H9 (cell line): Measurements from ENCODE around the gene FAM149A. TPM values are rescaled to one million over a fixed set of nuclear protein-coding genes. Genes with fewer than 3 reads are reported as not detected.

ENCODE experiments used
- DNase-seq: peaks from one replicate; pipeline ENCODE4 v3.0.0-alpha.2; 2017
- H2AFZ ChIP-seq: one replicate; pipeline ENCODE4 v1.6.1; 2013; ENCODE audit warnings: mild to moderate bottlenecking, low read length, control low read depth, moderate library complexity
- H2AK5ac ChIP-seq: 2 replicates; pipeline ENCODE4 v1.6.1; 2013; ENCODE audit warnings: low read length, control low read depth, mixed read lengths; ENCODE audit not compliant: insufficient read length
- H2BK120ac ChIP-seq: one replicate; pipeline ENCODE4 v1.6.1; 2013; ENCODE audit warnings: low read depth, mild to moderate bottlenecking, low read length, control low read depth, inconsistent platforms; ENCODE audit not compliant: poor library complexity, severe bottlenecking
- H2BK12ac ChIP-seq: 2 replicates; pipeline ENCODE4 v1.6.1; 2013; ENCODE audit warnings: low read length, control low read depth, mixed read lengths, low read depth; ENCODE audit not compliant: insufficient read length
- H2BK15ac ChIP-seq: 2 replicates; pipeline ENCODE4 v1.6.1; 2013; ENCODE audit warnings: low read depth, low read length, control low read depth
- H2BK20ac ChIP-seq: one replicate; pipeline ENCODE4 v1.6.1; 2013; ENCODE audit warnings: low read depth, mild to moderate bottlenecking, low read length, control low read depth, inconsistent platforms; ENCODE audit not compliant: poor library complexity, severe bottlenecking
- H2BK5ac ChIP-seq: 2 replicates; pipeline ENCODE4 v1.6.1; 2013; ENCODE audit warnings: low read length, control low read depth, mixed read lengths; ENCODE audit not compliant: insufficient read length
- H3K14ac ChIP-seq: 2 replicates; pipeline ENCODE4 v1.6.1; 2013; ENCODE audit warnings: low read length, control low read depth; ENCODE audit not compliant: insufficient read depth
- H3K18ac ChIP-seq: 2 replicates; pipeline ENCODE4 v1.6.1; 2013; ENCODE audit warnings: low read depth, mild to moderate bottlenecking, mixed read lengths, low read length, control low read depth; ENCODE audit not compliant: insufficient read length
- H3K23ac ChIP-seq: 2 replicates; pipeline ENCODE4 v1.6.1; 2013; ENCODE audit warnings: low read length, control low read depth, mixed read lengths, low read depth; ENCODE audit not compliant: insufficient read length
- H3K23me2 ChIP-seq: 2 replicates; pipeline ENCODE4 v1.6.1; 2013; ENCODE audit warnings: low read depth, mild to moderate bottlenecking, mixed read lengths, low read length, control low read depth; ENCODE audit not compliant: insufficient read length, poor library complexity, severe bottlenecking
- H3K27ac ChIP-seq: 2 replicates; pipeline ENCODE4 v1.5.1; 2013; ENCODE audit warnings: low read length, control low read depth, mixed read lengths, low read depth; ENCODE audit not compliant: insufficient read length
- H3K27me3 ChIP-seq: 2 replicates; pipeline ENCODE4 v1.6.1; 2013; ENCODE audit warnings: low read length, control low read depth, inconsistent platforms; ENCODE audit not compliant: insufficient read depth
- H3K4ac ChIP-seq: 2 replicates; pipeline ENCODE4 v1.6.1; 2013; ENCODE audit warnings: low read depth, mild to moderate bottlenecking, control low read depth, inconsistent platforms, low read length, moderate library complexity
- H3K4me1 ChIP-seq: 2 replicates; pipeline ENCODE4 v1.6.1; 2013; ENCODE audit warnings: low read length, control low read depth, inconsistent platforms; ENCODE audit not compliant: insufficient read depth
- H3K4me2 ChIP-seq: 2 replicates; pipeline ENCODE4 v1.6.1; 2013; ENCODE audit warnings: low read length, control low read depth, mixed read lengths; ENCODE audit not compliant: insufficient read length, insufficient read depth
- H3K56ac ChIP-seq: 2 replicates; pipeline ENCODE4 v1.6.1; 2013; ENCODE audit warnings: low read depth, mild to moderate bottlenecking, mixed read lengths, low read length, control low read depth; ENCODE audit not compliant: insufficient read length
- H3K79me1 ChIP-seq: 2 replicates; pipeline ENCODE4 v1.6.1; 2013; ENCODE audit warnings: low read depth, mild to moderate bottlenecking, moderate library complexity, low read length, control low read depth, inconsistent platforms; ENCODE audit not compliant: insufficient read depth, poor library complexity, severe bottlenecking
- H3K79me2 ChIP-seq: 2 replicates; pipeline ENCODE4 v1.6.1; 2013; ENCODE audit warnings: low read length, control low read depth, inconsistent platforms; ENCODE audit not compliant: insufficient read depth
- H3K9ac ChIP-seq: 2 replicates; pipeline ENCODE4 v1.6.1; 2013; ENCODE audit warnings: low read length, control low read depth, mixed read lengths; ENCODE audit not compliant: insufficient read length; ENCODE audit errors: extremely low read depth
- H3K9me3 ChIP-seq: one replicate; pipeline ENCODE4 v1.6.1; 2013; ENCODE audit warnings: low read depth, low read length, inconsistent platforms; ENCODE audit not compliant: control insufficient read depth
- H3T11ph ChIP-seq: one replicate; pipeline ENCODE4 v1.6.1; 2013; ENCODE audit warnings: mild to moderate bottlenecking, low read length, control low read depth, inconsistent platforms
- H4K20me1 ChIP-seq: one replicate; pipeline ENCODE4 v1.6.1; 2013; ENCODE audit not compliant: control insufficient read depth, insufficient read length, insufficient read depth
- H4K5ac ChIP-seq: 2 replicates; pipeline ENCODE4 v1.6.1; 2013; ENCODE audit warnings: low read depth, mild to moderate bottlenecking, mixed read lengths, low read length, control low read depth; ENCODE audit not compliant: insufficient read length
- H4K8ac ChIP-seq: replicated peaks from 2 replicates; pipeline ENCODE4 v1.6.1; 2013; ENCODE audit warnings: low read length, control low read depth, mixed read lengths, low read depth; ENCODE audit not compliant: insufficient read length
- H4K91ac ChIP-seq: 2 replicates; pipeline ENCODE4 v1.6.1; 2013; ENCODE audit warnings: low read depth, mild to moderate bottlenecking, moderate library complexity, mixed read lengths, low read length, control low read depth; ENCODE audit not compliant: insufficient read length
- H3K27ac Mint-ChIP-seq, 3 experiments: 2 replicates in 2 of 3; 3 replicates in 1 of 3; pipeline ENCODE4 v1.8.0; 2020 to 2021; ENCODE audit warnings: mixed read lengths in 3 of 3, mild to moderate bottlenecking in 1 of 3, moderate library complexity in 1 of 3
- H3K27me3 Mint-ChIP-seq: 2 replicates; pipeline ENCODE4 v1.8.0; 2021; ENCODE audit warnings: low read depth, mild to moderate bottlenecking, moderate library complexity, mixed read lengths
- H3K36me3 Mint-ChIP-seq, 3 experiments: 2 replicates in 2 of 3; 3 replicates in 1 of 3; pipeline ENCODE4 v1.8.0; 2020 to 2021; ENCODE audit warnings: low read depth in 3 of 3, mixed read lengths in 3 of 3; ENCODE audit not compliant: insufficient read depth in 1 of 3
- H3K4me1 Mint-ChIP-seq, 2 experiments: 2 replicates each; pipeline ENCODE4 v1.8.0; 2020; ENCODE audit warnings: mixed read lengths in 2 of 2
- H3K4me3 Mint-ChIP-seq, 2 experiments: 2 replicates in 1 of 2; 3 replicates in 1 of 2; pipeline ENCODE4 v1.8.0; 2020 to 2021; ENCODE audit warnings: mild to moderate bottlenecking in 2 of 2, mixed read lengths in 2 of 2, moderate library complexity in 1 of 2
- H3K9me3 Mint-ChIP-seq, 2 experiments: 2 replicates in 1 of 2; 3 replicates in 1 of 2; pipeline ENCODE4 v1.8.0; 2020; ENCODE audit warnings: mild to moderate bottlenecking in 2 of 2, mixed read lengths in 2 of 2, moderate library complexity in 1 of 2
- CTCF ChIP-seq: fragments of 200-600 bp; sonication (generic); conservative IDR thresholded peaks from 3 replicates; pipeline ENCODE4 v1.8.0; 2021; ENCODE audit warnings: antibody characterized with exemption, mild to moderate bottlenecking
- WGBS: extraction: QIAGEN DNeasy Blood & Tissue Kit; methylation state at CpG from one replicate; pipeline ENCODE4 v1.1.7; 2013; ENCODE audit warnings: missing lambda C conversion rate, low lambda C conversion rate, mixed read lengths; ENCODE audit not compliant: insufficient read length; ENCODE audit errors: extremely low coverage; 5-methylcytosine and 5-hydroxymethylcytosine counted together
- total RNA-seq: library from RNA; stranded (reverse); gene quantifications from 2 replicates; pipeline ENCODE4 v1.2.1, GENCODE V29; 2021

FAM149A gene
- total RNA-seq, 1 experiment from 2014 or later: 5.9 TPM

GRCh38 chr4:186146458-186146857 is 42.0 kb downstream of the FAM149A start:
- H3K27ac Mint-ChIP-seq: no peak overlapping the region
- Histone ChIP-seq H2AFZ (no peak overlapping the region), H4K8ac (no peak overlapping the region), H4K91ac (no peak overlapping the region), H3T11ph (no peak overlapping the region), H2BK5ac (no peak overlapping the region), H3K79me2 (no peaks in the 10 kb centered on the region), H3K27me3 (peaks cover 8% of the 10 kb centered on the region; the same call in 1 of the 2 replicates), H2BK15ac (no peak overlapping the region), H3K9me3 (no peaks in the 10 kb centered on the region), H3K56ac (no peak overlapping the region), H2BK20ac (no peak overlapping the region), H3K4me1 (peaks cover 5% of the 10 kb centered on the region), H4K5ac (no peak overlapping the region), H3K23me2 (peaks cover 12% of the 10 kb centered on the region), H3K23ac (no peak overlapping the region), H3K18ac (no peak overlapping the region), H2AK5ac (no peak overlapping the region), H3K9ac (no peak overlapping the region), H3K14ac (no peak overlapping the region), H2BK12ac (no peak overlapping the region), H4K20me1 (no peaks in the 10 kb centered on the region), H3K27ac (no peak overlapping the region), H3K4ac (no peak overlapping the region), H3K79me1 (no peaks in the 10 kb centered on the region), H2BK120ac (no peak overlapping the region), H3K4me2 (no peak overlapping the region)
- peaks cover 45% of the 10 kb centered on the region for H3K27me3 Mint-ChIP-seq
- no CpG with 5 or more reads among the region's 9 CpGs for WGBS
- no peak for TF ChIP-seq CTCF
- H3K9me3 Mint-ChIP-seq: no peaks in the 10 kb centered on the region; a peak in 1 of 5 replicates
- H3K4me1 Mint-ChIP-seq: peaks cover 28% of the 10 kb centered on the region in 2 experiments
- no peak overlapping the region for H3K4me3 Mint-ChIP-seq
- no peaks in the 10 kb centered on the region; a peak in 2 of 7 replicates for H3K36me3 Mint-ChIP-seq
- no peak for DNase-seq
